ENCODE measurements around the gene SLMAP.

- TF ChIP-seq EP300 (IDR thresholded peaks at IDR 0.05): no peak
- TF ChIP-seq POLR2A (IDR thresholded peaks at IDR 0.05; ENCODE audit: low read length): no peak
- no peak for TF ChIP-seq KDM5A (IDR thresholded peaks at IDR 0.05)
- no peak for TF ChIP-seq CHD4 (IDR thresholded peaks at IDR 0.05; ENCODE audit: borderline replicate concordance)
- no peak for TF ChIP-seq CTCF (IDR thresholded peaks at IDR 0.05)
- TF ChIP-seq MAX (IDR thresholded peaks at IDR 0.05): no peak
- TF ChIP-seq MAZ (IDR thresholded peaks at IDR 0.05; ENCODE audit: borderline replicate concordance, low read depth, low read length): no peak
- TF ChIP-seq REST (IDR thresholded peaks at IDR 0.05): no peak
- TF ChIP-seq HDAC2 (IDR thresholded peaks at IDR 0.05): no peak
These were observed 204.0 kb downstream of the SLMAP start for GRCh38 chr3:57960174-57960505.
